Stimulated activated CD8-positive, alpha-beta memory T cell treated with anti-CD3 and anti-CD28 coated beads, Interleukin-12 subunit alpha, Interleukin-12 subunit beta, amount 100 ng/mL, for 24 hours (primary cell): ENCODE measurements around the gene PNRC1.
"Not testable (repeated sequence)": the region's sequence is repeated elsewhere in the genome, so short reads cannot be mapped to it uniquely, and the experiment has no call there.

Experiments
- DNase-seq: peaks from one replicate; pipeline ENCODE4 v3.0.0-alpha.2; 2020; ENCODE audit errors: extremely low read depth

The PNRC1 gene

DNA sequence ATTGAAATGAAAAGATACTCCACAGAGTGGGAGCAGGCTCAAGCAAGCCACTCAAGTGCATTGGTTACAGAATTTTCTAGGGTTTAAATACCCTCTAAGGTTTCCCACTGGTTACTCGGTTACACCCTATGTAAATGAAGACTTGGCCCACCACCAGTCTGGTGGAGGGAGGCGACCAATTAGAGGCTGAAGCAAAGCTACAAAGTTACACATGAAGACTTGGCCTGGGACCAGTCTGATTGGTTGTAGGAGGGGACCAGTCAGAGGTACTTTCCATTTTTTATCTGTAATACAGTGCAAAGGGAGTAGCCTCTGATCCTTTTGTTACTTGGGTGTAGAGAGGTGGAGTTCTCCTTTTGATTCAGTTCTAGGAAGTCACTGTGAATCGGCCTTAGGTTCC, 29.7 kb downstream of the PNRC1 start:
- no peak for DNase-seq

- no peak for DNase-seq
Observed at GRCh38 chr6:89111933-89112332, 31.4 kb downstream of the PNRC1 start.

- no peak for DNase-seq
Observed at GRCh38 chr6:89116702-89117101, 36.2 kb downstream of the PNRC1 start.

- peak; percentile 1 for DNase-seq
Observed at GRCh38 chr6:89117211-89118108, 36.9 kb downstream of the PNRC1 start, which contains the start of gene SRSF12. Gene SRSF12, minus strand, starts transcription at chr6:89118071. Its CDS starts 184 bp downstream, at chr6:89117887.

- no peak for DNase-seq
Observed at GRCh38 chr6:89118931-89119330, 38.4 kb downstream of the PNRC1 start.

- DNase-seq, result no peak
Observed at GRCh38 chr6:89120371-89120770, 39.8 kb downstream of the PNRC1 start.

DNA sequence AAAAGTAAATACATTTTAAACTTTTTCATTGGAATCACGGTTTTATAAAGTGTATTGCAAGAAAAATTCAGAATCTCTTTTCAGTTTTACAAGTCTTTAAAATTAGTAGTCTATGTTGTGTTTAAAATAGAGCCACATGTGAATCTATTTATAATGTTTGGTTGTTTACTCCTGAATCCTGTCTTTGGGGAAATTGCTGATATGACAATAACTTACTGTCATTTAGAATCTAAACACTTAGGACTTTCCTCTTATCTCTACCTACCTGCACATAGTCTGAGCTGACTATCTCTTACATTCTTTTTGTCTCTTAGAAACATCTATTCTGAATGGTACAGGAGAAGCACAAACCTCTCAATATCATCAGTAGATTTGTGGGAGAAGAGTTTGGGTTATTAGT, 41.4 kb downstream of the PNRC1 start:
- DNase-seq, result no peak

GRCh38 chr6:89122625-89123024, 42.1 kb downstream of the PNRC1 start:
- DNase-seq, result no peak

GRCh38 chr6:89128256-89128671, 47.7 kb downstream of the PNRC1 start:
- DNase-seq, result not testable (repeated sequence)

GRCh38 chr6:89131599-89131998, 51.0 kb downstream of the PNRC1 start:
- DNase-seq, result no peak

- no peak for DNase-seq
Observed at GRCh38 chr6:89132057-89132456, 51.5 kb downstream of the PNRC1 start.

GRCh38 chr6:89133981-89134380, 53.4 kb downstream of the PNRC1 start:
- DNase-seq, result no peak

GRCh38 chr6:89134723-89135122, 54.2 kb downstream of the PNRC1 start:
- no peak for DNase-seq
